ENCODE results near the gene KRT82. TPM values are rescaled to one million over a fixed set of nuclear protein-coding genes. Genes with fewer than 3 reads are reported as not detected.

Gene KRT82
- total RNA-seq, 2 donors from 2014 or later: not detected

GRCh38 chr12:52434081-52434733 lies 28.1 kb upstream of the KRT82 start, which contains the start of gene KRT75:
Gene KRT75, minus strand, starts transcription at chr12:52434371. Its CDS starts 67 bp downstream, at chr12:52434304.
- Mint-ChIP-seq H3K27ac (no peak within 1 kb of the TSS), H3K4me1 (no peaks in the 10 kb centered on the region), H3K9me3 (no peaks in the 10 kb centered on the region), H3K4me3 (no peak within 1 kb of the TSS), H3K36me3 (ENCODE audit: low read depth) (no peaks in the 10 kb centered on the region), H3K27me3 (ENCODE audit: insufficient read depth) (peaks cover 23% of the 10 kb centered on the region)
- H3K9me3 ChIP-seq (ENCODE audit: control insufficient read depth, low read length): no peaks in the 10 kb centered on the region
- no peak within 1 kb of the TSS for H3K9ac ChIP-seq (ENCODE audit: extremely low read depth, low read length, poor library complexity, severe bottlenecking)
- TF ChIP-seq, protein P1, sequence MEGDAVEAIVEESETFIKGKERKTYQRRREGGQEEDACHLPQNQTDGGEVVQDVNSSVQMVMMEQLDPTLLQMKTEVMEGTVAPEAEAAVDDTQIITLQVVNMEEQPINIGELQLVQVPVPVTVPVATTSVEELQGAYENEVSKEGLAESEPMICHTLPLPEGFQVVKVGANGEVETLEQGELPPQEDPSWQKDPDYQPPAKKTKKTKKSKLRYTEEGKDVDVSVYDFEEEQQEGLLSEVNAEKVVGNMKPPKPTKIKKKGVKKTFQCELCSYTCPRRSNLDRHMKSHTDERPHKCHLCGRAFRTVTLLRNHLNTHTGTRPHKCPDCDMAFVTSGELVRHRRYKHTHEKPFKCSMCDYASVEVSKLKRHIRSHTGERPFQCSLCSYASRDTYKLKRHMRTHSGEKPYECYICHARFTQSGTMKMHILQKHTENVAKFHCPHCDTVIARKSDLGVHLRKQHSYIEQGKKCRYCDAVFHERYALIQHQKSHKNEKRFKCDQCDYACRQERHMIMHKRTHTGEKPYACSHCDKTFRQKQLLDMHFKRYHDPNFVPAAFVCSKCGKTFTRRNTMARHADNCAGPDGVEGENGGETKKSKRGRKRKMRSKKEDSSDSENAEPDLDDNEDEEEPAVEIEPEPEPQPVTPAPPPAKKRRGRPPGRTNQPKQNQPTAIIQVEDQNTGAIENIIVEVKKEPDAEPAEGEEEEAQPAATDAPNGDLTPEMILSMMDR (conservative IDR thresholded peaks at IDR 0.05): no peak
- H3K4me3 ChIP-seq (ENCODE audit: low read length): no peak within 1 kb of the TSS
- peaks cover 12% of the 10 kb centered on the region for H3K27me3 ChIP-seq (ENCODE audit: control insufficient read depth, insufficient read depth, low read length, poor library complexity, severe bottlenecking)
- 85 to 91% methylated on average over 16 to 20 of the region's 20 CpGs for whole genome bisulfite sequencing, 2 experiments (ENCODE audit: insufficient coverage in 1 of 2, insufficient read length in 1 of 2)
- no peak within 1 kb of the TSS for H3K27ac ChIP-seq (ENCODE audit: low read depth, low read length)
- H3K36me3 ChIP-seq (ENCODE audit: control insufficient read depth, insufficient read depth, low read length): no peaks in the 10 kb centered on the region
- peak; percentile 32 for DNase-seq
- H3K4me1 ChIP-seq (ENCODE audit: control insufficient read depth, insufficient read depth, low read length): no peaks in the 10 kb centered on the region

- H3K36me3 Mint-ChIP-seq (ENCODE audit: low read depth): no peaks in the 10 kb centered on the region
- TF ChIP-seq, protein P1 (conservative IDR thresholded peaks at IDR 0.05): no peak
- H3K27me3 ChIP-seq (ENCODE audit: control insufficient read depth, insufficient read depth, low read length, poor library complexity, severe bottlenecking): peaks cover 12% of the 10 kb centered on the region
- no peak overlapping the region for H3K27ac Mint-ChIP-seq
- no peaks in the 10 kb centered on the region for H3K9me3 ChIP-seq (ENCODE audit: control insufficient read depth, low read length)
- DNase-seq: peak; percentile 41
- no peak overlapping the region for H3K4me3 ChIP-seq (ENCODE audit: low read length)
- no peaks in the 10 kb centered on the region for H3K36me3 ChIP-seq (ENCODE audit: control insufficient read depth, insufficient read depth, low read length)
- no peaks in the 10 kb centered on the region for H3K9me3 Mint-ChIP-seq
- H3K27ac ChIP-seq (ENCODE audit: low read depth, low read length): no peak overlapping the region
- H3K27me3 Mint-ChIP-seq (ENCODE audit: insufficient read depth): peaks cover 26% of the 10 kb centered on the region
- no peaks in the 10 kb centered on the region for H3K4me1 ChIP-seq (ENCODE audit: control insufficient read depth, insufficient read depth, low read length)
- H3K9ac ChIP-seq (ENCODE audit: extremely low read depth, low read length, poor library complexity, severe bottlenecking): no peak overlapping the region
- H3K4me3 Mint-ChIP-seq: no peak overlapping the region
- H3K4me1 Mint-ChIP-seq: no peaks in the 10 kb centered on the region
- WGBS, 2 experiments (ENCODE audit: insufficient coverage in 1 of 2, insufficient read length in 1 of 2): 90 to 100% methylated on average over 4 to 12 of the region's 12 CpGs
Observed at GRCh38 chr12:52433501-52434080, 27.5 kb upstream of the KRT82 start.

DNA sequence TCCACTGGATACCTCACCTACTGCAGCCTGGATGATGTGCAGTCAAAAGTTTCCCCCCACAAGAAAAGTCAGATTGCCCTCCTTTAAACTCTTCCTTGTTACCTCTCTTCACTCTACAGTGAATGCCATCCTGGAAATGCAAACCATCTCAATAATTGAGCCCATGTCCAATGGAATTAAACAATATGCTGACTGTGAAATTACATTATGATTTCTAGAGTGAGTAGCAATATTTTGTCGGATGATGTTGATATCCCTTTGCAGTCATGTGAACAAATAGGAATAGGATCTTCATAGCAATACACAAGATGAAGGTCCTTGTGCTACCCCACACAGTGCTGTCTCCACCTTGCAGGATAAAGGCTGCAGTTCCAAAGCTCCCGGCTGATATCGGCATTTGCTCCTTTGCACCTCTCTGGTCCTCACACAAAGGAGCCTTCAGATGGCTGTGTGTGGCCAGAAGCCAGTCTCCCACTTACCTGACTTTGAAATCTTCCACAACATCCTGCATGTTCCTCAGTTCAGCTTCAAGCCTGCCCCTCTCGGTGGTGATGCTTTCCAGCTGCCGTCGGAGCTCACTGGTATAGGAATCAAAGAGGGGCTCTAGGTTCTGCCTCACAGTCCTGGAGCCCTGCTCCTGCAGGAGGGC lies 26.5 kb upstream of the KRT82 start:
- Histone ChIP-seq H3K4me1 (ENCODE audit: control insufficient read depth, insufficient read depth, low read length) (no peaks in the 10 kb centered on the region), H3K4me3 (ENCODE audit: low read length) (no peak overlapping the region), H3K27ac (ENCODE audit: low read depth, low read length) (no peak overlapping the region), H3K9me3 (ENCODE audit: control insufficient read depth, low read length) (no peaks in the 10 kb centered on the region), H3K9ac (ENCODE audit: extremely low read depth, low read length, poor library complexity, severe bottlenecking) (no peak overlapping the region), H3K36me3 (ENCODE audit: control insufficient read depth, insufficient read depth, low read length) (no peaks in the 10 kb centered on the region), H3K27me3 (ENCODE audit: control insufficient read depth, insufficient read depth, low read length, poor library complexity, severe bottlenecking) (peaks cover 12% of the 10 kb centered on the region)
- H3K27me3 Mint-ChIP-seq (ENCODE audit: insufficient read depth): peaks cover 26% of the 10 kb centered on the region
- H3K4me3 Mint-ChIP-seq: no peak overlapping the region
- no peaks in the 10 kb centered on the region for H3K9me3 Mint-ChIP-seq
- peak; percentile 28 for DNase-seq
- H3K27ac Mint-ChIP-seq: no peak overlapping the region
- H3K4me1 Mint-ChIP-seq: no peaks in the 10 kb centered on the region
- whole genome bisulfite sequencing, 2 experiments (ENCODE audit: insufficient coverage in 1 of 2, insufficient read length in 1 of 2): 92 to 94% methylated on average over 5 to 6 of the region's 6 CpGs
- TF ChIP-seq, protein P1 (conservative IDR thresholded peaks at IDR 0.05): no peak
- no peaks in the 10 kb centered on the region for H3K36me3 Mint-ChIP-seq (ENCODE audit: low read depth)

Measured in endodermal cell (in vitro differentiated cells).